CD4-positive, alpha-beta memory T cell (primary cell): ENCODE data around the gene RABGAP1. TPM values are rescaled to one million over a fixed set of nuclear protein-coding genes. Genes with fewer than 3 reads are reported as not detected.
A peak's percentile ranks its signal among the peaks of the same experiment; 100 is the strongest.

ENCODE experiments used
- CTCF ChIA-PET: fragments of 350-600 bp; sonication (Branson Sonifier 250); formaldehyde crosslinking; loops from one replicate; lab custom pipeline; 2021; ENCODE audit warnings: inconsistent platforms; ENCODE audit not compliant: partially characterized antibody; lab: Charles Lee
- POLR2A ChIA-PET: fragments of 350-600 bp; sonication (Branson Sonifier 250); formaldehyde crosslinking; loops from one replicate; lab custom pipeline; 2021; ENCODE audit not compliant: partially characterized antibody; lab: Charles Lee
- DNase-seq, 5 donors: peaks; one replicate each; pipeline versions ENCODE4 v3.0.0 to v3.0.0-alpha.2; 2020 to 2022; ENCODE audit warnings: mixed read lengths in 1 of 5
- H3K27ac ChIP-seq: one replicate; pipeline ENCODE4 v1.7.0; 2013; ENCODE audit warnings: low read depth, low read length
- H3K27me3 ChIP-seq: 2 replicates; pipeline ENCODE4 v1.7.0; 2013; ENCODE audit warnings: mild to moderate bottlenecking, low read length, moderate library complexity; ENCODE audit not compliant: insufficient read depth
- H3K36me3 ChIP-seq: 2 replicates; pipeline ENCODE4 v1.7.0; 2013; ENCODE audit warnings: mild to moderate bottlenecking, low read length, moderate library complexity; ENCODE audit not compliant: insufficient read depth
- H3K4me1 ChIP-seq: 2 replicates; pipeline ENCODE4 v1.7.0; 2013; ENCODE audit warnings: mild to moderate bottlenecking, low read length, moderate library complexity; ENCODE audit not compliant: insufficient read depth
- H3K4me3 ChIP-seq, 2 donors: one replicate each; pipeline ENCODE4 v1.7.0; 2013; ENCODE audit warnings: low read length in 2 of 2, mild to moderate bottlenecking in 1 of 2
- H3K9me3 ChIP-seq, 2 donors: one replicate each; pipeline ENCODE4 v1.7.0; 2013; ENCODE audit warnings: low read length in 2 of 2, control low read depth in 1 of 2; ENCODE audit not compliant: control insufficient read depth in 1 of 2
- H3K27ac Mint-ChIP-seq, 7 donors: one replicate each; pipeline ENCODE4 v1.8.0; 2020 to 2021; ENCODE audit warnings: mixed read lengths in 7 of 7, mild to moderate bottlenecking in 6 of 7, inconsistent platforms in 3 of 7, moderate library complexity in 3 of 7
- H3K27me3 Mint-ChIP-seq, 2 donors: one replicate each; pipeline ENCODE4 v1.8.0; 2020 to 2021; ENCODE audit warnings: mixed read lengths in 2 of 2
- H3K36me3 Mint-ChIP-seq, 2 donors: one replicate each; pipeline ENCODE4 v1.8.0; 2020 to 2021; ENCODE audit warnings: mixed read lengths in 2 of 2, inconsistent platforms in 1 of 2, mild to moderate bottlenecking in 1 of 2
- H3K4me1 Mint-ChIP-seq, 4 donors: one replicate each; pipeline ENCODE4 v1.8.0; 2020 to 2021; ENCODE audit warnings: mixed read lengths in 4 of 4, mild to moderate bottlenecking in 1 of 4
- H3K4me3 Mint-ChIP-seq, 8 donors: one replicate each; pipeline ENCODE4 v1.8.0; 2020 to 2021; ENCODE audit warnings: mixed read lengths in 8 of 8, mild to moderate bottlenecking in 7 of 8, moderate library complexity in 6 of 8, inconsistent platforms in 3 of 8
- H3K9me3 Mint-ChIP-seq, 8 donors: one replicate each; pipeline ENCODE4 v1.8.0; 2020 to 2021; ENCODE audit warnings: mixed read lengths in 8 of 8, mild to moderate bottlenecking in 5 of 8, inconsistent platforms in 3 of 8, moderate library complexity in 1 of 8
- intact Hi-C: fragments of 100-400 bp; cut with micrococcal nuclease; formaldehyde crosslinking; loops from one replicate; pipeline ENCODE4 v1.15.1; 2023
- polyA plus RNA-seq, 2 donors: library from polyadenylated mRNA; unstranded; fragments of 300-500 nt; fragmentation: Illumina TruSeq; gene quantifications; one replicate each; pipeline ENCODE4 v1.2.3, GENCODE V29; 2021
- total RNA-seq, 2 experiments: library from RNA; stranded (reverse); gene quantifications; one replicate each; pipeline ENCODE4 v1.2.3, GENCODE V29; 2021

RABGAP1 gene
- total and polyA plus RNA-seq, 4 experiments from 2014 or later = 21.6 to 43.6 (median 33.7) TPM

GRCh38 chr9:123127512-123128075 is 186.8 kb downstream of the RABGAP1 start:
- ChIA-PET CTCF (no interaction called here), POLR2A (no interaction called here)
- no peaks in the 10 kb centered on the region for H3K4me1 Mint-ChIP-seq
- H3K27me3 ChIP-seq = no peaks in the 10 kb centered on the region
- no peak overlapping the region for H3K27ac Mint-ChIP-seq
- no peaks in the 10 kb centered on the region for H3K4me1 ChIP-seq
- H3K4me3 Mint-ChIP-seq = no peak overlapping the region
- peaks cover 33% of the 10 kb centered on the region in 2 donors for H3K36me3 Mint-ChIP-seq
- DNase-seq = no peak
- H3K27ac ChIP-seq = no peak overlapping the region
- H3K27me3 Mint-ChIP-seq = no peaks in the 10 kb centered on the region
- intact Hi-C loops = no loop called here
- H3K4me3 ChIP-seq = no peak overlapping the region
- H3K36me3 ChIP-seq = no peaks in the 10 kb centered on the region
- no peaks in the 10 kb centered on the region for H3K9me3 Mint-ChIP-seq
- no peaks in the 10 kb centered on the region for H3K9me3 ChIP-seq

DNA sequence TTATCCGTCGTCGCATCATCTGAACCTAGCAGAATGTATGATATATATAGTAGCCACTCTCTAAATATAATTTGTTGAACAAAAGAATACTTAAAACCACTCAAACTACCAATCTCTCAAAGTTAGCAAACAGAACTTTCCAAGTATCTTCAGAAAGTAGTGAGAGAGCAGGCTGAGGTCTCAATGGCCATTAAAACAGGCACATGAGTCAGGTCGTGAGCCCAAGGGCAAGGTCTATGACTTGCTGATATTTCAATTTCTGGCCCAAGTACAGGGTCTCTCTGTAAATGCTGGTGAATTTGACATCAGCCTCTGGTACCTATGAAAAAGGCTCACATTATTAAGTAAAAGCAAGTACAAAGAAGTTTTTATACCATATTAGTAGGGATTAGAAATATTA is 187.8 kb downstream of the RABGAP1 start:
- CTCF ChIA-PET = interaction anchor here (0.9 kb wide), 1 partner anchor 39 kb away, joined by 4 read pairs; no protein-coding TSS in a partner anchor
- intact Hi-C loops = no loop called here
- H3K4me3 Mint-ChIP-seq = no peak overlapping the region

DNA sequence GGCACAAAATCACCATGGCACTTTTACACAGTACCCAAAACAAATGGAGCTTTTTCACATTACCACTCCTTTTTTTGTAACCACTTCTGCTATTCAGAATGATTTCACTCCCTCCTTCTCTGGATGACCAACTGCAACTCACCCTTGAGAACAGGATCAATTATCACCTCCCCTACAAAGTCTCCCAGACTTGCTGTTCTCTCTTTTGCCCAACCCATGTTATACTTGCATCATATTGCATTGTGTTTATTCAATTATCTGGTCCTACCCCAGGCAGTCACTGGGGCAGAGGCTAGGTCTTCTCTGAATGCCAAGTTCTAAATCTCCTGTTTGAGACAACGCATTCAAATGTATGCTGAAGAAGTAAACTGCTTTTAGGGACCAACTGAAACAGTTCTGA is 188.6 kb downstream of the RABGAP1 start:
- POLR2A ChIA-PET = no interaction called here
- no peak overlapping the region for H3K27ac Mint-ChIP-seq
- no peak overlapping the region for H3K27ac ChIP-seq
- no peak overlapping the region for H3K4me3 Mint-ChIP-seq
- no peaks in the 10 kb centered on the region for H3K4me1 Mint-ChIP-seq
- H3K4me1 ChIP-seq = no peaks in the 10 kb centered on the region
- intact Hi-C loops = no loop called here
- DNase-seq = no peak
- peaks cover 3% of the 10 kb centered on the region for H3K36me3 ChIP-seq
- H3K36me3 Mint-ChIP-seq = peaks cover 30 to 31% of the 10 kb centered on the region in 2 donors
- CTCF ChIA-PET = no interaction called here
- H3K27me3 ChIP-seq = no peaks in the 10 kb centered on the region
- no peaks in the 10 kb centered on the region for H3K27me3 Mint-ChIP-seq
- no peaks in the 10 kb centered on the region for H3K9me3 Mint-ChIP-seq
- H3K9me3 ChIP-seq = no peaks in the 10 kb centered on the region
- H3K4me3 ChIP-seq = no peak overlapping the region

More for the DNA sequence above, 187.8 kb downstream of the RABGAP1 start:
- H3K27me3 Mint-ChIP-seq = no peaks in the 10 kb centered on the region
- no peak for DNase-seq
- peaks cover 27 to 33% of the 10 kb centered on the region in 2 donors for H3K36me3 Mint-ChIP-seq
- Histone ChIP-seq H3K9me3 (no peaks in the 10 kb centered on the region), H3K4me3 (no peak overlapping the region), H3K4me1 (no peaks in the 10 kb centered on the region), H3K27me3 (no peaks in the 10 kb centered on the region), H3K27ac (no peak overlapping the region), H3K36me3 (peaks cover 3% of the 10 kb centered on the region)
- H3K27ac Mint-ChIP-seq = peak overlapping the region in 1 of 7 donors; percentile 10
- POLR2A ChIA-PET = no interaction called here
- no peaks in the 10 kb centered on the region for H3K4me1 Mint-ChIP-seq
- no peaks in the 10 kb centered on the region for H3K9me3 Mint-ChIP-seq

GRCh38 chr9:123131258-123131657 is 190.4 kb downstream of the RABGAP1 start:
- peaks cover 3% of the 10 kb centered on the region for H3K36me3 ChIP-seq
- no peaks in the 10 kb centered on the region for H3K4me1 Mint-ChIP-seq
- H3K4me3 Mint-ChIP-seq = no peak overlapping the region
- CTCF ChIA-PET = no interaction called here
- intact Hi-C loops = no loop called here
- no peak for DNase-seq
- H3K4me1 ChIP-seq = no peaks in the 10 kb centered on the region
- H3K27ac ChIP-seq = no peak overlapping the region
- H3K4me3 ChIP-seq = no peak overlapping the region
- H3K27me3 Mint-ChIP-seq = no peaks in the 10 kb centered on the region
- no peaks in the 10 kb centered on the region for H3K9me3 ChIP-seq
- H3K9me3 Mint-ChIP-seq = no peaks in the 10 kb centered on the region
- no peaks in the 10 kb centered on the region for H3K27me3 ChIP-seq
- POLR2A ChIA-PET = no interaction called here
- H3K27ac Mint-ChIP-seq = no peak overlapping the region
- H3K36me3 Mint-ChIP-seq = peaks cover 30 to 34% of the 10 kb centered on the region in 2 donors

DNA sequence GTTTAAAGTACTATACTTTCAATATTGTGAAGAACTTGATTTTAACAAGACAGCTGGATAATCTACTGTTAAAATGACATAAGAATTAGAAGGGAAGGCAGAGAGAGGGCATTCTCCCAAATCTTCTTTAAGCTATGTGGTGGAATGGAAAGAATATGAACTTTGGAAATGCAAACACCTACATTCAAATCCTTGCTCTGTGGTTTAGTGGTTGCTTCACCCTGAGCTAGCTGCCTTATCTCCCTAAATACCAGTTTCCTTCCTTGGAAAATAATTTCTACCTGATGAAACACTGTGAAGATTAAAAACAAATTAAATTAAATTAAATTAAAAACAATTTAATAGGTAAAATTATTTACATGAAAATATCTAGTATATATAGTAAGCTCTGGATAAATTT is 191.2 kb downstream of the RABGAP1 start:
- no peak overlapping the region for H3K4me3 Mint-ChIP-seq
- Histone ChIP-seq H3K4me1 (no peaks in the 10 kb centered on the region), H3K36me3 (peaks cover 3% of the 10 kb centered on the region), H3K9me3 (no peaks in the 10 kb centered on the region), H3K4me3 (no peak overlapping the region), H3K27ac (no peak overlapping the region), H3K27me3 (no peaks in the 10 kb centered on the region)
- no peaks in the 10 kb centered on the region for H3K4me1 Mint-ChIP-seq
- no peak for DNase-seq
- ChIA-PET POLR2A (no interaction called here), CTCF (no interaction called here)
- H3K36me3 Mint-ChIP-seq = peaks cover 32 to 38% of the 10 kb centered on the region in 2 donors
- no peaks in the 10 kb centered on the region for H3K27me3 Mint-ChIP-seq
- intact Hi-C loops = no loop called here
- H3K27ac Mint-ChIP-seq = no peak overlapping the region
- H3K9me3 Mint-ChIP-seq = no peaks in the 10 kb centered on the region

DNA sequence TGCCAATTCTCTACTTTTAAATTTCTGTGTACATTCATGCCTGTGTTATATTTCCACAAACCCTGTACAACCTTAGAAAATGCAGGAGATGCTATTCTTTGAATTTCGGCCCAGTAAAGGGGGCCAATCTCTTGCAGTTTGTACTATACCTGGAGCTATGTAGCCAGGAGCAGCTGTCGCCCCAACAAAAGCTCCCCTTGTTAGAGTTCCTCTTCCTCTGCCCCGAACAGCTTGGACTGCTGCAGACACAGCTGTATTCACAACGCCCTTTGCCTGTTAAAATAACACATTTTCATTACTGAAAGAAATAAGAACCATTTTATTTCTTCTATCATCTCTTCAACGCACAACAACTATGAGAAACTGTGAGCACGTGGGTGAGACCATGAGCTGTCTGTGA is 191.9 kb downstream of the RABGAP1 start:
- ChIA-PET POLR2A (no interaction called here), CTCF (no interaction called here)
- H3K9me3 Mint-ChIP-seq = no peaks in the 10 kb centered on the region
- Histone ChIP-seq H3K9me3 (no peaks in the 10 kb centered on the region), H3K27ac (no peak overlapping the region), H3K4me3 (no peak overlapping the region), H3K4me1 (no peaks in the 10 kb centered on the region), H3K27me3 (no peaks in the 10 kb centered on the region), H3K36me3 (peaks cover 3% of the 10 kb centered on the region)
- H3K4me3 Mint-ChIP-seq = no peak overlapping the region
- H3K4me1 Mint-ChIP-seq = no peaks in the 10 kb centered on the region
- intact Hi-C loops = no loop called here
- no peak for DNase-seq
- no peaks in the 10 kb centered on the region for H3K27me3 Mint-ChIP-seq
- H3K36me3 Mint-ChIP-seq = peaks cover 28 to 34% of the 10 kb centered on the region in 2 donors
- H3K27ac Mint-ChIP-seq = no peak overlapping the region

DNA sequence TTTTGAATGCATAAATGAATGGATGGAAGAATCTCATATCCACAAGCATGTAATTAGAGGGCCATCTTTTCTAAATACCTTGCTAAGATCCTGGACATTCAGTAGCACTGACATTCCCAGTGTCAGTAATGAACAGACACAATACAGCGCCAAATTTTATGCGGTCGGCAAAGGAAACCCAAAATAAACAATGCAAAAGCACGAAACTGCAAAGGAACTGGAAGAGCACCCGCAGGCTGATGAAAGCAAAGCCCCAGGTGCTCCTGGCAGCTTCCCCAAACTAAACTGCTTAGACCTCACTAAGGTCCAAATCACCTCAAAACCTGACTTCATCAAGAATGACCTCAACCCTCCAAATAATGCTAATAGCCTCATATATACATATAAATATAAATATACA is 194.6 kb downstream of the RABGAP1 start:
- H3K36me3 ChIP-seq = peaks cover 3% of the 10 kb centered on the region
- no peak overlapping the region for H3K27ac Mint-ChIP-seq
- H3K36me3 Mint-ChIP-seq = peaks cover 20 to 34% of the 10 kb centered on the region in 2 donors
- H3K27me3 Mint-ChIP-seq = no peaks in the 10 kb centered on the region
- no peak overlapping the region for H3K27ac ChIP-seq
- H3K27me3 ChIP-seq = no peaks in the 10 kb centered on the region
- H3K9me3 ChIP-seq = no peaks in the 10 kb centered on the region
- H3K4me1 ChIP-seq = no peaks in the 10 kb centered on the region
- no peak overlapping the region for H3K4me3 Mint-ChIP-seq
- intact Hi-C loops = no loop called here
- CTCF ChIA-PET = interaction anchor here (1.4 kb wide), 1 partner anchor 9 kb away, joined by 5 read pairs; no protein-coding TSS in a partner anchor
- no peaks in the 10 kb centered on the region for H3K9me3 Mint-ChIP-seq
- H3K4me3 ChIP-seq = no peak overlapping the region
- DNase-seq = no peak
- H3K4me1 Mint-ChIP-seq = peaks cover 0 to 6% (median 2%) of the 10 kb centered on the region in 4 donors
- POLR2A ChIA-PET = interaction anchor here (0.7 kb wide), 1 partner anchor 151 kb away, joined by 3 read pairs; no protein-coding TSS in a partner anchor
